ENCODE data around the gene XPC. TPM values are rescaled to one million over a fixed set of nuclear protein-coding genes. Genes with fewer than 3 reads are reported as not detected.

The XPC gene
- total and polyA plus RNA-seq, 7 donors: 8.1 to 37.5 (median 30.3) TPM

- Histone ChIP-seq H3K4me3 (no peak overlapping the region), H3K27ac (no peak overlapping the region), H3K27me3 (no peaks in the 10 kb centered on the region), H3K36me3 (peaks cover 3 to 36% (median 7%) of the 10 kb centered on the region in 4 donors), H3K9me3 (no peaks in the 10 kb centered on the region), H3K4me1 (peaks cover 0 to 25% (median 19%) of the 10 kb centered on the region in 4 donors)
- no peak for DNase-seq
- WGBS, 2 donors: 93 to 95% methylated on average over 11 of the region's 11 CpGs
- intact Hi-C loops (cut with DNase I): loop anchor here (10.0 kb wide), 1 partner anchor 824 kb away; the partner anchor contains the start of gene NR2C2
- TF ChIP-seq POLR2AphosphoS5 (IDR thresholded peaks at IDR 0.05): no peak
- TF ChIP-seq EP300 (IDR thresholded peaks at IDR 0.05): no peak
- TF ChIP-seq POLR2A (IDR thresholded peaks at IDR 0.05): no peak
- no peak for TF ChIP-seq CTCF (IDR thresholded peaks at IDR 0.05)
Observed at GRCh38 chr3:14120111-14120920, 58.1 kb downstream of the XPC start.

GRCh38 chr3:14119651-14120050, 58.8 kb downstream of the XPC start:
- H3K4me1 ChIP-seq: peaks cover 0 to 25% (median 19%) of the 10 kb centered on the region in 4 donors
- H3K27me3 ChIP-seq: no peaks in the 10 kb centered on the region
- 77 to 87% methylated on average over 2 of the region's 2 CpGs for WGBS, 2 donors
- H3K27ac ChIP-seq: no peak overlapping the region
- no peak for TF ChIP-seq CTCF (IDR thresholded peaks at IDR 0.05)
- intact Hi-C loops (cut with DNase I): loop anchor here (10.0 kb wide), 1 partner anchor 825 kb away; the partner anchor contains the start of gene NR2C2
- H3K36me3 ChIP-seq: peaks cover 9 to 43% (median 12%) of the 10 kb centered on the region in 4 donors
- no peak overlapping the region for H3K4me3 ChIP-seq
- no peak for DNase-seq
- no peaks in the 10 kb centered on the region for H3K9me3 ChIP-seq

GRCh38 chr3:14118400-14119381, 59.7 kb downstream of the XPC start:
- Histone ChIP-seq H3K27me3 (no peaks in the 10 kb centered on the region), H3K4me1 (peaks cover 0 to 22% (median 16%) of the 10 kb centered on the region in 4 donors), H3K36me3 (peaks cover 10 to 52% (median 21%) of the 10 kb centered on the region in 4 donors), H3K9me3 (no peaks in the 10 kb centered on the region), H3K4me3 (no peak overlapping the region), H3K27ac (no peak overlapping the region)
- WGBS, 2 donors: 69 to 75% methylated on average over 13 of the region's 13 CpGs
- TF ChIP-seq POLR2AphosphoS5 (IDR thresholded peaks at IDR 0.05) (no peak), CTCF (IDR thresholded peaks at IDR 0.05) (no peak), POLR2A (IDR thresholded peaks at IDR 0.05) (no peak), EP300 (IDR thresholded peaks at IDR 0.05) (no peak)
- intact Hi-C loops (cut with DNase I): no loop called here
- DNase-seq: no peak

- Histone ChIP-seq H3K27ac (no peak overlapping the region), H3K4me3 (no peak overlapping the region), H3K4me1 (peaks cover 0 to 13% (median 6%) of the 10 kb centered on the region in 4 donors), H3K27me3 (no peaks in the 10 kb centered on the region), H3K9me3 (no peaks in the 10 kb centered on the region), H3K36me3 (peaks cover 10 to 62% (median 23%) of the 10 kb centered on the region in 4 donors)
- intact Hi-C loops (cut with DNase I): no loop called here
- DNase-seq: no peak
- 82 to 92% methylated on average over 10 of the region's 10 CpGs for WGBS, 2 donors
- no peak for TF ChIP-seq CTCF (IDR thresholded peaks at IDR 0.05)
- TF ChIP-seq EP300 (IDR thresholded peaks at IDR 0.05): no peak
- no peak for TF ChIP-seq POLR2A (IDR thresholded peaks at IDR 0.05)
- TF ChIP-seq POLR2AphosphoS5 (IDR thresholded peaks at IDR 0.05): no peak
Observed at GRCh38 chr3:14117468-14118399, 60.7 kb downstream of the XPC start.
